HEK293T (cell line): ENCODE measurements around the gene DUSP9.
"Not testable (repeated sequence)": the region's sequence is repeated elsewhere in the genome, so short reads cannot be mapped to it uniquely, and the experiment has no call there.

ENCODE experiments used
- ELF4 ChIP-seq: fragments of 450-650 bp; IDR thresholded peaks from 2 replicates; pipeline ENCODE4 v1.6.1; 2017; ENCODE audit warnings: antibody characterized with exemption
- FOXK2 ChIP-seq: fragments of 450-650 bp; IDR thresholded peaks from 2 replicates; pipeline ENCODE4 v1.6.1; 2016; ENCODE audit warnings: mild to moderate bottlenecking
- HDGF ChIP-seq: fragments of 450-650 bp; IDR thresholded peaks from 2 replicates; pipeline ENCODE4 v1.6.1; 2017; ENCODE audit warnings: antibody characterized with exemption, borderline replicate concordance
- SUZ12 ChIP-seq: fragments of 450-650 bp; IDR thresholded peaks from 2 replicates; pipeline ENCODE4 v1.6.1; 2016; ENCODE audit warnings: mild to moderate bottlenecking
- TARDBP ChIP-seq: fragments of 450-650 bp; IDR thresholded peaks from 2 replicates; pipeline ENCODE4 v1.6.1; 2016

DNA sequence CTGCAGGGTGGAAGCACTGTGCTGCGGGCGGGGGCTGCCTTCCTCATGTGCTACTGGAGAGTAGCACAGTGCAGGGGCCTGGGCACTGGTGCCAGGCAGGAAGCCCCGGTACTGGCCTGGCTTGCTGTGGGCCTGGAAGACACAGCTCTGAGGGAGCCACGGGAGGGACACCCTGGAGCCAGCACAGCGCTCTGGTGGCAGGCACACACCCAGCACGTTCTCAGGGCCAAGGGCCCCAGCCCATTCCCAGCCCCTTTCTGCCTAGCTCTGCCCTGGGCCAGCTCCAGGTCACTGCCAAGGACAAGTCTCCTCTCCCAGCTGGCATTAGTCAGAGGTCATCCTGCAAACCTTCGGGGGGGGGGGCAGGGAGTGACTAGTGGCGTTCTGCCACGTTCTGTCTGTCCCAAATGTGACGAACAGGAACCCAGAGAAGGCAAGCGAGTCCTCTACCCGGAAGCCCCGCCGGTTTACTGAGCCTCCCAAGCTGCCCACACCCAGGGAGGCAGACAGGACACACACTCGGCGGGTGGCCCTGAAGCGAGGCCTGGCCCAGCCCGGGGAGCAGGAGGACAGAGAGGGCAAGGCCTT lies 52.9 kb downstream of the DUSP9 start:
- not testable (repeated sequence) for TF ChIP-seq ELF4, SUZ12, FOXK2, HDGF, TARDBP
